Measurements from ENCODE around the gene TAS2R9.

Gene TAS2R9

DNA sequence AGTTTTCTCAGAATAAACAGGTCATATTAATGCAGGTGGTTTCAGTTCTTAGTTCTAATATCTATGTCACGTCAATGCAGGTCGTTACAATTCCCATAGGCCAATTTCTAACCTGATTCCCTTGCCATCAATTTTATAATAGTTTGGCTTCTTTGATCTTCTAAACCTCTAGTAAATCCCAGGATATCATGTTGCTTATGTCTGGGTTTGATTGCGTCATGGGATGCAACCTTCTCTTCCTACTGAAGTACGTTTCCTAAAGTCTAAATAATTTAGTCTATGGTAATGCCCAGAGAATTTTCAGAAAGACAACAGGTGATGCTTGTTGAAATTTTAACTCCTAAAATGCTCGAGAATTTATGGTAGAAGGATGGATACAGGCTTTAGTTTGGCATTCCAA, 26.7 kb downstream of the TAS2R9 start (continued):
- TF ChIP-seq ZNF70 (CRISPR knock-in tag; IDR thresholded peaks at IDR 0.05) (no peak), ARNTL (CRISPR knock-in tag; IDR thresholded peaks at IDR 0.05; ENCODE audit: borderline replicate concordance, low read depth) (no peak), ESRRG (CRISPR knock-in tag; IDR thresholded peaks at IDR 0.05) (no peak), TOX (CRISPR knock-in tag; IDR thresholded peaks at IDR 0.05; ENCODE audit: borderline replicate concordance) (no peak)

DNA sequence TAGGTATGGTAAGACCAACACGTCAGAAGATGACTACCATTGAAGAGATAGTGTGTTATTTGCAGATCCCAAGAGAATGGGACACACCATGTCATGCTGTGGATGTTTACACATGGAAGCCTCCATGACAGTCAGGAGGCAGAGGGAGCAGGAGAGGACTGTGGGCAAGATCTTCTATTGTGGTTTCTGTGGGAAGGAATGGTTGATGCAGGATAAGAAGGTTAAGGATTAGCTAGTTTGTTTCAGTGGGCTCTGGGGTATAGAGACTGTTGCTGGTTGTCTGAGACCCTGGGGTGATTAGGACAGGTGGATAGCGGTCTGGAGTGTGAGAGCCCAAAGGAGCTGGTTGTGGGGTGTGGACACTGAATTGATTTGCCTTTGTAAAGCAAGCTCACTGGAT, 30.9 kb downstream of the TAS2R9 start:
- ATAC-seq = no peak
- TF ChIP-seq ARNTL (CRISPR knock-in tag; IDR thresholded peaks at IDR 0.05; ENCODE audit: borderline replicate concordance, low read depth) (no peak), CSDC2 (CRISPR knock-in tag; IDR thresholded peaks at IDR 0.05) (no peak), ZC3H10 (CRISPR knock-in tag; IDR thresholded peaks at IDR 0.05) (no peak), ZFP3 (CRISPR knock-in tag; IDR thresholded peaks at IDR 0.05) (no peak)
- TF ChIP-seq, protein P1, sequence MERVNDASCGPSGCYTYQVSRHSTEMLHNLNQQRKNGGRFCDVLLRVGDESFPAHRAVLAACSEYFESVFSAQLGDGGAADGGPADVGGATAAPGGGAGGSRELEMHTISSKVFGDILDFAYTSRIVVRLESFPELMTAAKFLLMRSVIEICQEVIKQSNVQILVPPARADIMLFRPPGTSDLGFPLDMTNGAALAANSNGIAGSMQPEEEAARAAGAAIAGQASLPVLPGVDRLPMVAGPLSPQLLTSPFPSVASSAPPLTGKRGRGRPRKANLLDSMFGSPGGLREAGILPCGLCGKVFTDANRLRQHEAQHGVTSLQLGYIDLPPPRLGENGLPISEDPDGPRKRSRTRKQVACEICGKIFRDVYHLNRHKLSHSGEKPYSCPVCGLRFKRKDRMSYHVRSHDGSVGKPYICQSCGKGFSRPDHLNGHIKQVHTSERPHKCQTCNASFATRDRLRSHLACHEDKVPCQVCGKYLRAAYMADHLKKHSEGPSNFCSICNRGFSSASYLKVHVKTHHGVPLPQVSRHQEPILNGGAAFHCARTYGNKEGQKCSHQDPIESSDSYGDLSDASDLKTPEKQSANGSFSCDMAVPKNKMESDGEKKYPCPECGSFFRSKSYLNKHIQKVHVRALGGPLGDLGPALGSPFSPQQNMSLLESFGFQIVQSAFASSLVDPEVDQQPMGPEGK (CRISPR knock-in tag; IDR thresholded peaks at IDR 0.05; ENCODE audit: borderline replicate concordance) = no peak

DNA sequence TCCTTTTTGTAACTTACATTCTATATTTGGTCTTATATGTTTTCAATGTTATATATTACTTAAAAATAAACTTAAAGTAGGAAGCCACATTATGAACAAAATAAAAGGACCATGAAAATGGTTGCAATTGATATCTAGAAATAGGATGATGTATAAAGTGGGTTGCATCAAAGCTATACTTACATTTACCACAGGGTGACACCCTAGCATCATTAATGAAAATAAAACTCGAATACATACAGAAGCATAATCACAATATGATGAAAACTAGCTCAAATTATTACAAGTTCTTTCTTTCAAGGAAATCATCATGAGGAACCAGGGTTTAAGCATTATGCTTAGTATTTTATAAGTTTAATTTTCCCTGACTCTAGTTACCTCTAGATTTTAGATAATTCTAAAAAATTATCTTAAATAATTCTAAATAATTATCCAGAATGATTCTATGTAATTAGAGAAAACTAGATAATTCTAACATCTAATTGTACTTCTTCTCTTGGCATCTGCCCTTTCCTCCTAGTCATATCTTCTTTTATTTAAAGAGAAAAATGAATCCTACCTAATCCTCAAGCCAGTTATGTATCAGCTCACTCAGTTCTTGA, 38.7 kb downstream of the TAS2R9 start:
- TF ChIP-seq ESRRG (CRISPR knock-in tag; IDR thresholded peaks at IDR 0.05) (no peak), OSR1 (CRISPR knock-in tag; IDR thresholded peaks at IDR 0.05) (no peak)
- TF ChIP-seq, protein P2, sequence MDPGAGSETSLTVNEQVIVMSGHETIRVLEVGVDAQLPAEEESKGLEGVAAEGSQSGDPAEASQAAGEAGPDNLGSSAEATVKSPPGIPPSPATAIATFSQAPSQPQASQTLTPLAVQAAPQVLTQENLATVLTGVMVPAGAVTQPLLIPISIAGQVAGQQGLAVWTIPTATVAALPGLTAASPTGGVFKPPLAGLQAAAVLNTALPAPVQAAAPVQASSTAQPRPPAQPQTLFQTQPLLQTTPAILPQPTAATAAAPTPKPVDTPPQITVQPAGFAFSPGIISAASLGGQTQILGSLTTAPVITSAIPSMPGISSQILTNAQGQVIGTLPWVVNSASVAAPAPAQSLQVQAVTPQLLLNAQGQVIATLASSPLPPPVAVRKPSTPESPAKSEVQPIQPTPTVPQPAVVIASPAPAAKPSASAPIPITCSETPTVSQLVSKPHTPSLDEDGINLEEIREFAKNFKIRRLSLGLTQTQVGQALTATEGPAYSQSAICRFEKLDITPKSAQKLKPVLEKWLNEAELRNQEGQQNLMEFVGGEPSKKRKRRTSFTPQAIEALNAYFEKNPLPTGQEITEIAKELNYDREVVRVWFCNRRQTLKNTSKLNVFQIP (CRISPR knock-in tag; IDR thresholded peaks at IDR 0.05; ENCODE audit: borderline replicate concordance, low read depth) = no peak
- peak; percentile 76 for ATAC-seq

DNA sequence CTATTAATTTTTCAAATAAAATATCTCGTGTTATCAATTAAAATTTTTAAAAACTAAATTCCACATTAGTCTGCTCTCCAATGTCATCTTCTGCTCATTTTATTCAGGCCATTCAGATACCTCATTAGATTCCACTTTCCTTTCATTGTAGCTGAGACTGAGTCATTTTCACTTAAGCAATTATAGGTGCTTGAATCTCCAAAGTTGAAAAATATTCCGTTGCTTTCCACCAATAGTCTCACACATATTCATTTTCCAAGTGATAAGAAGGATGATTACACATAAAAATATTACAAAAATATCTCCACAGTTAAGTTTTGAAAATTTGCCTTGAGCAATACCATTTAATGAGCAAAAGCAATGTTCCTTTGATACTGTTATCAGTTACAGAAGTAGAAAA, 50.3 kb downstream of the TAS2R9 start:
- no peak for ATAC-seq
- TF ChIP-seq ZFP3 (CRISPR knock-in tag; IDR thresholded peaks at IDR 0.05) = no peak
- TF ChIP-seq ZFP30 (CRISPR knock-in tag; IDR thresholded peaks at IDR 0.05) = no peak
- TF ChIP-seq, protein P3, sequence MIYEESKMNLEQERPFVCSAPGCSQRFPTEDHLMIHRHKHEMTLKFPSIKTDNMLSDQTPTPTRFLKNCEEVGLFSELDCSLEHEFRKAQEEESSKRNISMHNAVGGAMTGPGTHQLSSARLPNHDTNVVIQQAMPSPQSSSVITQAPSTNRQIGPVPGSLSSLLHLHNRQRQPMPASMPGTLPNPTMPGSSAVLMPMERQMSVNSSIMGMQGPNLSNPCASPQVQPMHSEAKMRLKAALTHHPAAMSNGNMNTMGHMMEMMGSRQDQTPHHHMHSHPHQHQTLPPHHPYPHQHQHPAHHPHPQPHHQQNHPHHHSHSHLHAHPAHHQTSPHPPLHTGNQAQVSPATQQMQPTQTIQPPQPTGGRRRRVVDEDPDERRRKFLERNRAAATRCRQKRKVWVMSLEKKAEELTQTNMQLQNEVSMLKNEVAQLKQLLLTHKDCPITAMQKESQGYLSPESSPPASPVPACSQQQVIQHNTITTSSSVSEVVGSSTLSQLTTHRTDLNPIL (CRISPR knock-in tag; IDR thresholded peaks at IDR 0.05; ENCODE audit: low read depth) = no peak
- TF ChIP-seq, protein P4, sequence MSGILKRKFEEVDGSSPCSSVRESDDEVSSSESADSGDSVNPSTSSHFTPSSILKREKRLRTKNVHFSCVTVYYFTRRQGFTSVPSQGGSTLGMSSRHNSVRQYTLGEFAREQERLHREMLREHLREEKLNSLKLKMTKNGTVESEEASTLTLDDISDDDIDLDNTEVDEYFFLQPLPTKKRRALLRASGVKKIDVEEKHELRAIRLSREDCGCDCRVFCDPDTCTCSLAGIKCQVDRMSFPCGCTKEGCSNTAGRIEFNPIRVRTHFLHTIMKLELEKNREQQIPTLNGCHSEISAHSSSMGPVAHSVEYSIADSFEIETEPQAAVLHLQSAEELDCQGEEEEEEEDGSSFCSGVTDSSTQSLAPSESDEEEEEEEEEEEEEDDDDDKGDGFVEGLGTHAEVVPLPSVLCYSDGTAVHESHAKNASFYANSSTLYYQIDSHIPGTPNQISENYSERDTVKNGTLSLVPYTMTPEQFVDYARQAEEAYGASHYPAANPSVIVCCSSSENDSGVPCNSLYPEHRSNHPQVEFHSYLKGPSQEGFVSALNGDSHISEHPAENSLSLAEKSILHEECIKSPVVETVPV (CRISPR knock-in tag; IDR thresholded peaks at IDR 0.05) = no peak
- no peak for TF ChIP-seq ARNTL (CRISPR knock-in tag; IDR thresholded peaks at IDR 0.05; ENCODE audit: borderline replicate concordance, low read depth)
- TF ChIP-seq ZNF70 (CRISPR knock-in tag; IDR thresholded peaks at IDR 0.05) = no peak
- no peak for TF ChIP-seq OSR1 (CRISPR knock-in tag; IDR thresholded peaks at IDR 0.05)
- no peak for TF ChIP-seq CSDC2 (CRISPR knock-in tag; IDR thresholded peaks at IDR 0.05)
- TF ChIP-seq ZNF565 (CRISPR knock-in tag; conservative IDR thresholded peaks at IDR 0.05; ENCODE audit: low read depth) = no peak
- no peak for TF ChIP-seq PPARA (CRISPR knock-in tag; IDR thresholded peaks at IDR 0.05; ENCODE audit: borderline replicate concordance)
- no peak for TF ChIP-seq GLIS3 (CRISPR knock-in tag; IDR thresholded peaks at IDR 0.05)
- TF ChIP-seq ESRRG (CRISPR knock-in tag; IDR thresholded peaks at IDR 0.05) = no peak
- TF ChIP-seq TCF4 (CRISPR knock-in tag; IDR thresholded peaks at IDR 0.05; ENCODE audit: borderline replicate concordance) = no peak
- no peak for TF ChIP-seq RARB (CRISPR knock-in tag; IDR thresholded peaks at IDR 0.05)
- no peak for TF ChIP-seq TOX (CRISPR knock-in tag; IDR thresholded peaks at IDR 0.05; ENCODE audit: borderline replicate concordance)

All from SK-N-SH treated with all-trans-retinoic acid at 6 μM for 48 hours (cell line).